Stimulated activated CD4-positive, alpha-beta T cell treated with anti-CD3 and anti-CD28 coated beads, Interleukin-12 subunit alpha, Interleukin-12 subunit beta, amount 100 ng/mL, for 24 hours (primary cell): ENCODE measurements around the gene KLHL21.
A peak's percentile ranks its signal among the peaks of the same experiment; 100 is the strongest.

Experiments used
- DNase-seq, 2 experiments: peaks; one replicate each; pipeline ENCODE4 v3.0.0-alpha.2; 2020; ENCODE audit warnings: low read depth in 2 of 2

Gene KLHL21

DNA sequence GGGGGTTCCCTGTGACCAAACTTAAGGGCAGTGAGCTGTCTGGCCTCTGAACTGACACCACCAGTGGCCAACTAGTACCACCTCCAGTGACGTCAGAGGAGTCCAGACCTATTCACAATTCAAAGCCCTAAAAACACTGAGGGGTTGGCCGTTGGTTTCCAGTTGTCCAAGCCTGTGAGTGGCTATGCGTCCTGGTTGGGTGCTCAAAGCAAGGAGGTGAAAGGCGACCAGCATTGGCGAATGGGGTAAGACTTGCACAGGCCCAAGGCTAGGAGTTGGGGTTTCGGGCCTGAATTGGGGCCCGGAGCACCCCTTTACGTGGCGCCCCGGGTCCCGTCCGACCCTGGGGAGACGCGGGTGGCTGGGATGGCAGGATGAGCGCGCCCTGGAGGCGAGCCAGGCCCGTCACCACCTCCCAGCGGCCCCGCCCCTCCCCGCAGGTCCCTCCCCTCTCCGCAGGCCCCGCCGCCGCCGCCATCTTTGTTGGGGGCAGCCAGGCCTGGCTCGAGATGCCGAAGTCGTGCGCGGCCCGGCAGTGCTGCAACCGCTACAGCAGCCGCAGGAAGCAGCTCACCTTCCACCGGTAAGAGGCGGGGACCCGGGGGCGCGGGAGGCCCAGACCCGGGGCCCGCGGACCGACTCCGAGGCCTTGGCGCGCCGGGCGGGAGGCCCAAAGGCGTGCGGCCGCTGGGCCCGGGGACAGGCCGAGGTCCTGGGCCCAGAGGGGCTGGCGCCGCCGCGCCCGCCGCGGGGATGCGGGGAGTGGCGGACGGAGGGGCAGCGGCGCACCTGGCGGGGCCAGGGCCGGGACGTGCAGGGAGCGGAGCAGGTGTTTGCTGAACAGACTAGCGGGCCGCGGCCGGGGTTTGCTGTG is 22.3 kb upstream of the KLHL21 start, which contains the start of gene THAP3:
THAP3 (plus strand) TSS at position 159 of the 874 bp plus-strand sequence; CDS start at position 510, 351 bp downstream.
- DNase-seq: peak; percentile 79 to 85

- no peak for DNase-seq
Measured at GRCh38 chr1:6623269-6623965, 20.7 kb upstream of the KLHL21 start.

GRCh38 chr1:6622396-6623152 is 19.9 kb upstream of the KLHL21 start:
- DNase-seq: no peak

GRCh38 chr1:6621429-6622391 is 19.0 kb upstream of the KLHL21 start:
- no peak for DNase-seq

DNA sequence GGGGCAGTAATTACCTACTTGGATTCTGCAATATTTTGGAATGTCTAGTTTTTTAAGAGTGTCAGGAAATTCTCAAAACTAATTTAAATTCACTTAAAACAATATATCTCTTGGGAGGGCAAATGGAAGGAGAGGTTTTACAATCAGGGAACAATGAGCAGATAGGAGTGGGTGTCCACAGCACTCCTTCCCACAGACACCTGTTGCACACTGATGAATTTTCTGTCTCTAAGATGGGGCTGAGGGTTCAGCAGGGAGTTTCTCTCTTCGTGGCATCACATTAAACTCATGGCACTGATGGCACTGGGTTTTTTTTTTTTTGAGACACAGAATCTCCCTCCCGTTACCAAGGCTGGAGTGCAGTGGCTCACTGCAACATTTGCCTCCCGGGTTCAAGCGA is 16.4 kb upstream of the KLHL21 start:
- no peak for DNase-seq

DNA sequence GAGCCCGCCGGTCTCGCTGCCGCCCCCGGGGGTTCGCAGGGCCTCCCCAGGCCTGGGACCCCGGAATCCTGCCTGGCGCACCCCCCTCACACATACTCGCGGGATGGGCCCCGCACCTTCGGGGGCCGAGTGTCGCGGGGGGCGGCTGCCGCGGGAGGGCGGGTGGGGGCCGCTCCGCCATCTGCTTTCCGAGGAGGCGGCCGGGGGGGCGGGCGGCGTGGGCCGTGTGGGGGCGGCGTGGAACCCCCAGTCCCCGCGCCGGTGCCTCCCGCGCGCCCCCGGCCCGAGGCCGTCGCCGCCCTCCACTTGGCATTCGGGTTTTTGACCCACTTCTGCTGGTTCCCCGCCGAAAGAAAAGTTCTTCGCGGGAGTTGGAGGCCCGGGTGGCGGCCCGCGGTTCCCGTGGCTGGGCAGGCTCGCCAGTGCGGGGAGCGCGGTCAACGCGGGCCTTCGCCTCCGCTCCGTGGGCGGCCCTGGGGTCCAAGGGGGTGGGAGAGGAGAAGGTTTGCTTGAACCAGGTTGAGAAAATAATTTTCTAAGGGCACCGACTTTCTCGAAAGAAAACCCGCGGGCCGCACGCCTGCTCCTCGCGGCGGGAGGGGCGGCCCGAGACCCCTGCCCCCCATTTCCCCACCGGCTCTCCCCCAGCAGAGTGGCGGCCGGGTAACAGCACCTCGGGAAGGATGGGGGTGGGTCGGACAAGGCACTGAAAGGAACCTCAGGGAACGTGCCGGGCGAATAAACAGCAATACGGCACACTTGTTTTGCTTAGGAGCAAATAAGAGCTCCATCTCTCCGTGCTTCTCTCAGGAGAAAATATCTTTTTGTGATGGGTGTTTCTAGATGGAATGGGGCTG is 12.5 kb upstream of the KLHL21 start:
- no peak for DNase-seq

DNA sequence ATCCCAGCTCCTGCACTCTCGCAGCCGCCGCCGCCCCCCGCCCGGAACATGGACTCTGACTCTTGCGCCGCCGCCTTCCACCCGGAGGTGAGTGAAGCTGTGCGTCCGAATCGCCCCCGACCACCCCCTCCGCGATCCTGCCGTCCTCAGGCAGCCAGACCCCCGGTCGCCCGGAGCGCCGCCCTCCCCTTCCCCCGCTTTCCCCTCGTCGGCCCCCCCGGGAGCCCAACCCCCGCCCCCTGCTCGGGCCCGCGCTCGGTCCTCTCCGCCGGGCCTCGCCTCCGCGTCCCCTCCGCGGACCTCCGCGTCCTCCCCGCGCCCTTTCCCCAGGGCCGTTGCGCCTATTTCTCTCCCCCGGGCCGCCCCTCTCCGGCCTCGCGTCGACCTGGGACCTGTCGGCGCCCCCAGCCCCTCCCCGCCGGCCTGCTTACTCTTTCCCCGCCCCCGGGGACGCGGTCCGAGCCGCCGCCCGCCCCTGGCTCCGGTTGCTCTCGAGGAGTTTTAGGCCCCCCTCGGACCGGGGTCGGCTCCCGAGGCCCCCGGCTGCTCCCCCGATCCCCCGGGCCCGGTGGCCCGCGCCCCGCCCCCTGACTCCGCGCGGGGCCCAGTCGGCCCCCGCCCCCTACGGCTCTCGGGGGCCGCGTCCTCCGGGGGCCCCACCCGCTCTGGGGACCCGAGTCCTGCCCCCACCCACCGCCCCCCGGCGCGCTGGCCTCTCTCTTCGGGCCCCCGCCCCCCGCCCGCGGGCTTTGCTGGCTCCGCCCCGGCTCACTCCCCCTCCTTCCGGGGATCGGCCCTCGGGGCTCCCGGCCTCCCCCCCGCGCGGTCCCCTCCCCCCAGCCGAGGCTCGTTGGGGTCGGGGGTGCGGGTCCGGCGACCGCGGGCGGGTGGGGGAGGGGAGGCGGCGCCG is 11.6 kb upstream of the KLHL21 start:
- peak in 1 of 2 experiments; percentile 40 for DNase-seq

- peak; percentile 99 to 100 for DNase-seq
Measured at GRCh38 chr1:6613361-6614018, 10.8 kb upstream of the KLHL21 start, which contains the start of gene PHF13. TSS of gene PHF13 (plus strand) at chr1:6613731. CDS start at chr1:6614067, 336 bp downstream.

DNA sequence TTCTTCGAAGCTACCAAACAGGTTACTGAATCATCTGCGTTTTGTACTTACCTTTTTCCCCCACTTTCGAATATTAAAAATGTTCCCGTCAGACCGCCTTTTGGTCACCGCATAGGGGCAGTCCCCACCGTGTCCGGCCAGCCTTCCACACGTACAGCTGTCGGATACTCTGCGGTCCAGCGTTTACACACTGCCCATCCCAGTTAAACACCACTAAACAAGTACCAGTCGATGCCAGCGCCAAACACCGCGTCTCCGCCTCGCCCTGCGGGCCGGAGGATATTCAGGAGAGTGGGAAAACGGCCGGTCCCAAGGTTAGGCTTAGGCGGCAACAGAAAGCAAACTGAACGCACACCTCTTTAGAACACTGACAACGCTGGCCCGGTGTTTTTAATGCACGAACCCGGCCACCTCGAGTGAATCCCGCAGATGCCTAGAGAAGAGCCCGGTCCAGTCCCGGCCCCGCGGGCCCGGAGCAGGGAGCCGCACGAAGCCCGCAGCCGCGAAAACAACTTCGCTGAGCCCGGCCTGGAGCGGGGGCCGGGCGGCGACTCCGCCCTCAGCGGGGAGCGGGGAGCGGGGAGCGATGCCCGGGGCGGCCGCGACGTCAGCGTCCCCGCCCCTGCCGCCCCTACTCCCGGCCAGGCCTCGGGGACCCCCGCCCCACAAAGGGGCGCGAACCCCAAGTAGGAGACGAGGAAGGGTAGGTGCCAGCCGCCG is 10.1 kb upstream of the KLHL21 start:
- no peak for DNase-seq

- no peak for DNase-seq
Measured at GRCh38 chr1:6603915-6604558, 1.4 kb upstream of the KLHL21 start.

- DNase-seq: peak in 1 of 2 experiments; percentile 44
Measured at GRCh38 chr1:6603238-6603914, 707 bp upstream of the KLHL21 start.

GRCh38 chr1:6601923-6602668 is 573 bp downstream of the KLHL21 start:
- DNase-seq: no peak

DNA sequence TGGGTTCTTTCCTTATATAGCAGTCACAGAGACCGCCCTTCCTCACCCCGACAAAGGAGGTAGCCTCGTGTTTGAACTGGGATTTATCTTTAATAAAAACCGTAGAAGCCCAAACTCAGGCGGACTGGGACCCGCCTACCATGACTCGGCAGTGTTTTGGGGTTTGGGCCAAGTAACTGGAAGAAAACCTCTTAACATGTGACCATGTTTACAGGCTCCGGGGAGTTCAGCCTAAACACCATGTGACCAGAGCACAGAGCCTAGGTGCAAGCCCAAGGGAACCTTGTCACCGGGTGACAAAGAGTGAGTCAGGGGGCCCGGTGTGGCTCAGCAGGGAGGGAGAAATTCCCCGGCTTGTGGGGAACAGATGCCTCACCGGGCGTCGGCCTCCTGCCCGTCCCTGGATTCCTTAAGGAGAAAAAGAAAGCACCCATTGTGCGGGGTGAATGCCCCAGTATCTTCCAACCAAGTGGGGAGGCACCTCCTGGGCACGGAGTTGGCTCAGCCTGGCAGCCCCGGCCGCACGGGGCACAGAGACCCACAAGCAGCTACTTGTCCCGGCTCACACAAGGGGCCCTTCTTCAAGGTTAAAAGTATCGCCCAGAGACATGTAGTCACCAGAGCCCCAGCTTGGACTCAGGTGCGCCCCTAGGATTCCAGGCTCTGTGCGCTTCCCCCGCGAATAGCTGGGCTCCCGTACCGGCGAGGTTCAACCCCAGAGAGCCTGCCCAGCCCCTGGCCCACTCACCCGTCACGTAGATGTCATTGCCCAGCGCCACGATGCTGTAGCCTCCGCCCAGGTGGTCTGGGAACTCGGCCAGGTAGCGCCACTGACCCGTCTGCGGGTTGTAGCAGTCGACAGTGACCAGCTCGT is 1.4 kb downstream of the KLHL21 start:
- DNase-seq: peak; percentile 75 to 79

DNA sequence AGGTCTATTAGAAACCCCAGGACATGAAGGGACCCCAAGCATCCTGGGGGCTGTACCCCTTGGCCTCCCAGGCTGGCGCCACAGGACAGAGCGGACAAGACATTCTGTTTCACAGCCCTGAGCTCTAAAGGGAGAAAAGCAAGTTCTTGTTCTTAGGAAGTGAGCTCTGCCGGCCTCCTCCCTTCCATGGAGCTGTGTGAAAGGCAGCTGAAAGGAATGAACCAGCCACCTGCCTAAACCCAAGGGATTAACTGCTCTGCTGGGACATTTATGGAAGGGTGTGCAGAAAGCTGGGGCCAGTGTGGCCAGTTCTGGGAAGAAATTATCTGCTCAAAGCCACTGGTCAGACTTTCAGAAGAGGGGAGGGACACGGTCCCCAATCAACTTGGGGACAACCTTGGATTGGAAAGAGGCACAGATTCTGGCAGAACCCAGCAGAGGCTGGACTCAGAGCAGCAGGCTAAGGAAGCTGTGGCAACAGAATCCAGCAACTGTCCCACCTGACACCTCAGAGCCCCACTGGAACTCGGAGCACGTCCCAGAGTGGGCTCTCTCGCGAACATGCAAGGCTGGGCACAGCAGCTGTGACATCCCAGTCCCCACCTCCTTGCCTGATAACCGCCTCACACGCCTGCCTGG is 2.1 kb downstream of the KLHL21 start:
- DNase-seq: no peak
